ENCODE results near the gene XRN1.
"Not testable (repeated sequence)": the region's sequence is repeated elsewhere in the genome, so short reads cannot be mapped to it uniquely, and the experiment has no call there.

XRN1 gene

GRCh38 chr3:142436951-142437585 is 10.8 kb downstream of the XRN1 start:
- no peak for DNase-seq

GRCh38 chr3:142434503-142434902 is 13.3 kb downstream of the XRN1 start:
- no peak for DNase-seq

GRCh38 chr3:142433110-142433509 is 14.7 kb downstream of the XRN1 start:
- no peak for DNase-seq

- no peak for DNase-seq
Observed at GRCh38 chr3:142429582-142429981, 18.3 kb downstream of the XRN1 start.

- no peak for DNase-seq
Observed at GRCh38 chr3:142424754-142425153, 23.1 kb downstream of the XRN1 start.

- no peak for DNase-seq
Observed at GRCh38 chr3:142418926-142419592, 28.8 kb downstream of the XRN1 start.

GRCh38 chr3:142417302-142417701 is 30.5 kb downstream of the XRN1 start:
- DNase-seq: no peak

- DNase-seq: not testable (repeated sequence)
Observed at GRCh38 chr3:142400537-142400936, 47.3 kb downstream of the XRN1 start.

GRCh38 chr3:142394921-142395622 is 52.8 kb downstream of the XRN1 start:
- DNase-seq: no peak

- no peak for DNase-seq
Observed at GRCh38 chr3:142385078-142385477, 62.8 kb downstream of the XRN1 start.

- no peak for DNase-seq
Observed at GRCh38 chr3:142374687-142375086, 73.2 kb downstream of the XRN1 start.

GRCh38 chr3:142369576-142369975 is 78.3 kb downstream of the XRN1 start:
- DNase-seq: not testable (repeated sequence)

- DNase-seq: no peak
Observed at GRCh38 chr3:142366434-142366833, 81.4 kb downstream of the XRN1 start.

- no peak for DNase-seq
Observed at GRCh38 chr3:142363936-142364467, 83.8 kb downstream of the XRN1 start.

- DNase-seq: not testable (repeated sequence)
Observed at GRCh38 chr3:142363433-142363832, 84.4 kb downstream of the XRN1 start.

GRCh38 chr3:142359367-142359766 is 88.5 kb downstream of the XRN1 start:
- no peak for DNase-seq

- no peak for DNase-seq
Observed at GRCh38 chr3:142356818-142357217, 91.0 kb downstream of the XRN1 start.

GRCh38 chr3:142355692-142356091 is 92.1 kb downstream of the XRN1 start:
- no peak for DNase-seq

- no peak for DNase-seq
Observed at GRCh38 chr3:142354076-142354475, 93.8 kb downstream of the XRN1 start.

- DNase-seq: no peak
Observed at GRCh38 chr3:142353571-142353970, 94.3 kb downstream of the XRN1 start.

- DNase-seq: not testable (repeated sequence)
Observed at GRCh38 chr3:142352698-142353097, 95.1 kb downstream of the XRN1 start.

GRCh38 chr3:142348460-142348859 is 99.4 kb downstream of the XRN1 start:
- no peak for DNase-seq

GRCh38 chr3:142337994-142338393 is 109.8 kb downstream of the XRN1 start:
- DNase-seq: no peak

- DNase-seq: no peak
Observed at GRCh38 chr3:142332390-142332789, 115.4 kb downstream of the XRN1 start.
